GOT3 (cell line): ENCODE results near the gene CACFD1.
"Not testable (repeated sequence)": the region's sequence is repeated elsewhere in the genome, so short reads cannot be mapped to it uniquely, and the experiment has no call there.

ENCODE experiments used
- DNase-seq: peaks from one replicate; lab custom pipeline; 2025; ENCODE audit warnings: mixed read lengths; lab: John Stamatoyannopoulos, UW

Gene CACFD1

GRCh38 chr9:133440874-133441273, 18.9 kb upstream of the CACFD1 start:
- no peak for DNase-seq

- DNase-seq = no peak
Observed at GRCh38 chr9:133441571-133441970, 18.2 kb upstream of the CACFD1 start.

GRCh38 chr9:133443248-133443647, 16.5 kb upstream of the CACFD1 start:
- no peak for DNase-seq

GRCh38 chr9:133443982-133444381, 15.8 kb upstream of the CACFD1 start:
- no peak for DNase-seq

DNA sequence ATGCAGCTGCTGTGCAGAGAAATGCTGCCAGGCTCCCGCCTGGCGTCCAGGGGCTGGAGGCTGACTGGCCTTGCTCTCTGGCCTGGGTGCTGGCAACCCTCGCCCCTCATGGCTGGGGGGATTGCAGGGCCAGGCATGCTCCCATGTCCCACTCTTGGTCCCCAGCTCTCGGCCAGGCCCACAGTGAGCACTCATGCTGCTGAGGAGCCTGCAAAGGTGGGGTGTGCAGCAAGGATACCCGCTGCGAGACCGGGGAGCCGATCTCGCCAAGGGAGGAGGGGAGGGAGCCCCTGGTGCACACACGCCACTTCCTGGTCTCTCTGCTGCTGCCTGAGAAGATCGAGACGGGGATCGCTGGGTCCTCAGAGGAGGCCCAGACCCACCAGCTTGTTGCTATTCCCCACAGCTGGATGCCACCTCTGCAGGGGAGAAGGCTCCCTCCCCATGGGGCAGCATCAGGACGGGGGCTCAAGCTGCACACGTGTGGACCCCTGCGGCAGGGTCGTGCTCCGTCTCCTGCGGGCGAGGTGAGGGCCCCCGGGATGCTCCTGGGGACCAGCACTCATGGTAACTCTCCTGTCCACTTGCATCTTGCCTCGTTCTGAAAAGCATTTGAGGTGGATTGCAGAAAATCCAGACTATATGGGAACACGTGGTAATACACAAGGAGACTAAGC, 14.3 kb upstream of the CACFD1 start:
- no peak for DNase-seq

DNA sequence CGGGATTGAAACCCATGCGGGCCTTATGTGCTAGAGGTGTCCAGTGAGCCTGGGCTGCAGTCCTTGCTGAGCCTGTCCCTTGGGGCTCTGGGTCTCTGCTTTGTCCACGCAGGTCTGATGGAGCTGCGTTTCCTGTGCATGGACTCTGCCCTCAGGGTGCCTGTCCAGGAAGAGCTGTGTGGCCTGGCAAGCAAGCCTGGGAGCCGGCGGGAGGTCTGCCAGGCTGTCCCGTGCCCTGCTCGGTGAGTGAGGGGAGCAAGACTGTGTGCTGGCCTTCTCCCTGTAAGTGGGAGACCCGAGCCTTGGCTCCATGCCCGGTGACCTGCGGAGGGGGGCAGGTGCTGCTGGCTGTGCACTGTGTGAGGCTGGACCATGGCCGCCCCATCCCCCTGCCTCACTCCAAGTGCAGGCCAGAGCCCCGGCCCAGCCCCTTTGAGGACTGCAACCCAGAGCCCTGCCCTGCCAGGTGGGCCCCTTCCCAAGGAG, 11.2 kb upstream of the CACFD1 start:
- no peak for DNase-seq

- no peak for DNase-seq
Observed at GRCh38 chr9:133449760-133450159, 10.0 kb upstream of the CACFD1 start.

DNA sequence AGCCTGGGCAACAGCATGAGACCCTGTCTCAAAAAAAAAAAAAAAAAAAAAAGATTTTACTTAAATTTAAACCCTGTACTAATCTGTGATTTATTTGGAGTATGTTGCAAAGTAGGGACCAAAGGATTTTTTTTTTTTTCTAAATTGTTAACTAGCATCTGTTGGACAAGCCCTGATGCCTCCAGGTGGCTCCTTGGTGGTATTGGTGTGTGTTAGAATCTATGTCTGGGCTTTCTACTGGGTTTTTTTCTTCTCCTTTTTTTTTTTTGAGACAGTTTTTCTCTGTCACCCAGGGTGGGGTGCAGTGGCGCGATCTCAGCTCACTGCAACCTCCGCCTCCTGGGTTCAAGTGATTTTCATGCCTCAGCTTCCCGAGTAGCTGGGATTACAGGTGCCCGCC, 7.9 kb upstream of the CACFD1 start:
- not testable (repeated sequence) for DNase-seq

DNA sequence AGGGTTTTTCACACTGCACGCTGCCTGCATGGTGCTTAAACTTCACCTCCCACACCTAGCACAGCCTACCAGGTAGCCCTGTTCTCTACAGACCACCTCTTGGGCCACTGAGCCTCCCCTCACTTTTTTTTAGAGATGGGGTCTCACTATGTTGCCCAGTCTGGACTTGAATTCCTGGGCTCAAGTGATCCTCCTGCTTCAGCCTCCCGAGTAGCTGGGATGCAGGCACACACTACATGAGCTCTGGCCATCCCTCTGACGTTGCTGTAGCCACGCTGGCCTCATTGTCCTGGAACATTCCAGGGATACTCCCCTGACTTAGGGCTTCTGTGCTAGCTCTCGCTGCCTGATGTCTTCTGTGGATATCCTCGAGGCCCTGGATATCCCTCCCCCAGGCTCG, 7.2 kb upstream of the CACFD1 start:
- no peak for DNase-seq

GRCh38 chr9:133453651-133454050, 6.1 kb upstream of the CACFD1 start:
- no peak for DNase-seq

- DNase-seq = no peak
Observed at GRCh38 chr9:133454325-133454724, 5.5 kb upstream of the CACFD1 start.

GRCh38 chr9:133454943-133455673, 4.7 kb upstream of the CACFD1 start:
- no peak for DNase-seq

DNA sequence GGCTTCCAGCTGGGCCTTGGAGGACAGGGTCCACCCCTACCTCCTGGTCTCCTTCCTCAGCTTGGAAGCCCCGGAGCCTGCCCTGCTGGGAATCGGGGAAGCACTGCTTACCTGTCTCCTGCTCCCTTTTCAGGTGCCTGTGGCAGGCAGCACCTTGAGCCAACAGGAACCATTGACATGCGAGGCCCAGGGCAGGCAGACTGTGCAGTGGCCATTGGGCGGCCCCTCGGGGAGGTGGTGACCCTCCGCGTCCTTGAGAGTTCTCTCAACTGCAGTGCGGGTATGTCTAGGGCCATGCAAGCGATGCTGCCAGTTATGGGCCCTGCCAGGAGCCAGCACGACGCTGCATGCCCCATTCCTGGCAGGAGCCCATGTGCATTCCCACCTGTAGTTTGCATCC, 3.8 kb upstream of the CACFD1 start:
- DNase-seq = no peak

GRCh38 chr9:133456409-133456808, 3.4 kb upstream of the CACFD1 start:
- DNase-seq = no peak

- DNase-seq = no peak
Observed at GRCh38 chr9:133457233-133457632, 2.5 kb upstream of the CACFD1 start.

- DNase-seq = no peak
Observed at GRCh38 chr9:133457748-133458147, 2.0 kb upstream of the CACFD1 start.

DNA sequence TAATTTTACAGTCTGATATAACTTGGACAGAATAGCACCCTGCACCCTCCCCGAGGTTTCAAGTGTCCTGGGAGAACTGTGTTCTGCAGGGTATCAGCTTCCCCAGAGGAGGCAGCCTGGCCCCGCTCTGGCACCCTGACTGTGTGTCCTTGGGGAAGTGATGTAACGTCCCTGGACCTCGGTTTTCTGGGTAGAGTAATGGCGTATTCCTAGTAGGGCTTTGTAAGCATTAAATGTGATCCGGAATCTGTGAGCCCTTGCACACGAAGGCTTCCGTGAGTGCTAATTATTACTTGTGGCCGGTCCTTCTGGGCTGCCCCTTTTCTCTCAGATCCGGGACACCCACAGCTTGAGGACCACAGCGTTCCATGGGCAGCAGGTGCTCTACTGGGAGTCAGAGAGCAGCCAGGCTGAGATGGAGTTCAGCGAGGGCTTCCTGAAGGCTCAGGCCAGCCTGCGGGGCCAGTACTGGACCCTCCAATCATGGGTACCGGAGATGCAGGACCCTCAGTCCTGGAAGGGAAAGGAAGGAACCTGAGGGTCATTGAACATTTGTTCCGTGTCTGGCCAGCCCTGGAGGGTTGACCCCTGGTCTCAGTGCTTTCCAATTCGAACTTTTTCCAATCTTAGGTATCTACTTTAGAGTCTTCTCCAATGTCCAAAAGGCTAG, 1.0 kb upstream of the CACFD1 start:
- DNase-seq = no peak

GRCh38 chr9:133460405-133461175, 812 bp downstream of the CACFD1 start:
- no peak for DNase-seq

DNA sequence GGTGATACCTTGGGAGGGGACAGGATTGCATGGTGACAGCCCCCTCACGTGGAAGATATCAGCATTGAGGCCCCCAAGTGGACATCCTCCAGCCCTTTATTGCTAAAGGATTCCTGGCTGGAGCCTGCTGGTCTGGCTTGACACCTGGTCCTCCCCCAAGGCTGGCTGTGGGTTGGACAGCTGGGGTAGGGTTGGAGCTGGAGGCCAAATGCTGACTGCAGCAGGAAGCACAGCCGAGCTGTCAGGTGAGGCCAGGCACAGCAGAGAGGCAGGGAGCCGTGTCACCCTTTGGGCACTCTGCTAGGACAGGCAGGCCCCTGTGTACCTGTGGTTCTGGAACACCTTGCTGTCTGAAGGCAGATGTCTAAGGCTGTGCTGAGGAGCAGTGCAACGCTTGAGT, 2.2 kb downstream of the CACFD1 start:
- no peak for DNase-seq

GRCh38 chr9:133463234-133463863, 3.6 kb downstream of the CACFD1 start:
- no peak for DNase-seq

GRCh38 chr9:133463864-133464615, 4.3 kb downstream of the CACFD1 start:
- DNase-seq = no peak
